CD4-positive, alpha-beta T cell treated with Interferon gamma for 1 hour (primary cell): ENCODE measurements around the gene LDB3.

Source experiments
- DNase-seq: peaks from one replicate; pipeline ENCODE4 v3.0.0-alpha.2; 2020

Gene LDB3

GRCh38 chr10:86708068-86708782 lies 39.9 kb downstream of the LDB3 start:
- DNase-seq = no peak

DNA sequence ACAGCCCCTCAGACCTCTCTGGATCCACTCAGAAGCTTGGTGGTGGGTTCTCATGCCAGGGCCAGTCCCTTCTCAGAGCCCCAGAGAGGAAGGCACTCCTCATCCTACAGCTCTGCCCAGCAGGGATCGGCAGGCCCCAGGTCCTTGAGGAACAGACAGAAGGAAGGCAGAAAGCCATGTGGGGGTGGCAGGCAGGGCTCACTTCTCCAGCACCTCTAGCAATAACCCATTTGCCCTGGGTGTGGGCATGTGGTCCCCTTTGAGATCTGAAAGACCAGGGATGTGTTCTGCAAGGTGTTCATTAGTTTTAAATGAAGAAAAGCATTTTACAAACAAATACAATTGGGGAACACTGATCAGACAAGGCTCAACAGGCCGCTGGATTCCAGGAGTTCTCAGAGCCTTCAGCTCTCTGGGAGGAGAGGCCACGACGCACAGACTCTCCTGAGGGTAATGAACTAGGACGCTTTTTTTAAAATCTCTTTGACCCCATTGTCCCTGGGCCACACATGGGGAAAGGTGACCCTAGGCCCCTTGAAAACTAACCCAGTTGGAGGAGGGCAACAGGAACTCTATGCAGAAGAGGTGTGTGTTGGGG lies 40.6 kb downstream of the LDB3 start:
- no peak for DNase-seq

GRCh38 chr10:86709396-86710185 lies 41.3 kb downstream of the LDB3 start:
- no peak for DNase-seq

GRCh38 chr10:86710987-86711512 lies 42.7 kb downstream of the LDB3 start:
- peak; percentile 85 for DNase-seq

DNA sequence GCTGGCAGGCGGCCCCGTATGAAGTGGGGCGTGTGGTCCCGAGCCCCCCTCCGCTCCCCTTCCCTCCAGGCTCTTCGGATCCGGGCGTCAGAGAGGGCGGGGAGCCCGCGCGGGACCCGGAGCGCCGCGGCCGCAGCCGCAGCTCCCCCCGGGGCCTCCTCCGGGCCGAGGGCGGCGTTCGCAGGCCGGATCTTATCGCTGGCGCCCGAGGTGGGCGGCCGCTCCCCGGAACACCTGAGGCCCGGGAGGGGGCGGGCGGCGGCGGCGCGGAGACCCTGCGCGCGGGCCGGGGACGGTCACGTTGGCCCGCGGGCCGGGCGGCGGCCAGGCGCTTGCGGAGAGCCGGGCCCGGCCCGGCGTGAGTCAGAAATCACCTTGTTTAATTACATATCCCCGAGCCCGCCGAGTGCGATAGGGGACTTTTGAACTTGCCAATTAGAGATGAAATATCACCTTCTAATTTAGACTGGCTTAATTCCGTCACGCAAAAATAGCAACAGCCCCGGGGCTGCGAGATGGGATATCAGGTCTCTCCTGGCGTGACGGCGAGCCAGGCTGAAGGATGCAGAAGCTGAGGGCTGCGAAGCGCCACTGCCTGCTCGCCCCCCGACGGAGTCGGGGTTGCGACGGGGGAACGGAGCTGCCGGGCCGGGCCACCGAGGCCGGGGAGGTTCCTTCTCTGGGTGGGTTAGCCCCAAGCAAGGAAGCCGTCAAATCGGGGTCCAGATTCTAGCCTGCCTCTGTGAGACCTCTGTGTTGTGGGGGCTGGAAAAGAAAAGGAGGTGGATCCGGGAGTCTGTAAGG lies 43.4 kb downstream of the LDB3 start:
- DNase-seq = peak; percentile 11

DNA sequence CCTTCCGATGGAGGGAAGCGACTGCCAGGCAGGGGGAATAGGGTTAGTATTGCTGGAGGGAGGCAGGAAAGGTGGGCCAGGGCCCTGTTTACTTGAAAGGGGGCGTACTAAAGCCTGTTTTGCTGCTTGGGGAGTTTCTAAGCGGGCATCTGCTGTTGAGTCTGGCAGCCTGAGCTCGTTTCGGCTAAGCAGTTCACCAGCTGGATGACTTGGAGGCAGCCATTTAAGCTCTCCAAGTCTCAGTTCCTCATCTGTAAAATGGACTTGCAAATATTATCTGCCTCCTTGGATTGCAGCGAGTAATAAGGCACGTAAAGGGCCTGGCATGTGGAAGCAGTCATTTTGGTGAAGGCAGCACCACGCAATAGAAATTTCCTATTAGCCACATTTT lies 44.0 kb downstream of the LDB3 start:
- DNase-seq = no peak

DNA sequence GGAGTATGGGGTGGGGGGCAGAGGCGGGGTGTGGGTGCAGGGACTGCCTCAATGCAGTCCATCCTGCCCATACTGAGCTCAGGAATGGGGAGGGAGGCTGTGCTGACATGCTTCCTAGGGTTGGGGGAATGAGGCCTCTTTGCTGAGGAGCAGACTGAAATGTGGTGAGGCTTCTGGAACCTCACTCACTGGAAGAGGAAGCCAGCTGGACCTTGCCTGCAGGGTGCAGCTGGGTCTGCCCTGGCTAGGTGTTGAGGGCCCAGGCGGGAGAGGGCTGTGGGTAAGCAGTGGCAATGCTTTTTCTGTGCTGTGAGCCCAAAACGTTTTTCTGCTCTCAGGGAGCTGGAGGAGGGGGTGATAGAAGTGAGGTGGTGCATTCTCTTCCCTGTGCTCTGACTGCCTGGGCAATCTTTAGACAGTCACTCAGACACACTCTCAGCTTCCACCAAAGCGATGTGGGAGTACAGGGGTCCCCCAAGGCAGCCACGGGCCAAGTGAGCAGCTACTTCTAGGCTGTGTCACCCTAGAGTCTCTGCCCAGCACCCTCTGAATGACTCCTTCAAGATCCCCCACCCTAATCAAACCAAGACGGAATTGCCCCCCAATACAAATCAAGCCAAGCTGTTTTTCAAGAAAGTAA lies 47.0 kb downstream of the LDB3 start:
- no peak for DNase-seq

GRCh38 chr10:86715836-86716235 lies 47.5 kb downstream of the LDB3 start:
- DNase-seq = no peak

DNA sequence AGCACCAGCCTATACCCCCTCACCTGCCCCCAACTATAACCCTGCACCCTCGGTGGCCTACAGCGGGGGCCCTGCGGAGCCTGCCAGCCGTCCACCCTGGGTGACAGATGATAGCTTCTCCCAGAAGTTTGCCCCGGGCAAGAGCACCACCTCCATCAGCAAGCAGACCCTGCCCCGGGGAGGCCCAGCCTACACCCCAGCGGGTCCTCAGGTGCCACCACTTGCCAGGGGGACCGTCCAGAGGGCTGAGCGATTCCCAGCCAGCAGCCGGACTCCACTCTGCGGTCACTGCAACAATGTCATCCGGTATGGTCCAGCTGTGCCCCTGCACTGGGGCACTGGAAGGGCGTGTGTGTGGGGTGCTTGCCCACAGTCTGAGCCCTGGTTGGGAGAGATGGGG lies 48.2 kb downstream of the LDB3 start:
- no peak for DNase-seq

DNA sequence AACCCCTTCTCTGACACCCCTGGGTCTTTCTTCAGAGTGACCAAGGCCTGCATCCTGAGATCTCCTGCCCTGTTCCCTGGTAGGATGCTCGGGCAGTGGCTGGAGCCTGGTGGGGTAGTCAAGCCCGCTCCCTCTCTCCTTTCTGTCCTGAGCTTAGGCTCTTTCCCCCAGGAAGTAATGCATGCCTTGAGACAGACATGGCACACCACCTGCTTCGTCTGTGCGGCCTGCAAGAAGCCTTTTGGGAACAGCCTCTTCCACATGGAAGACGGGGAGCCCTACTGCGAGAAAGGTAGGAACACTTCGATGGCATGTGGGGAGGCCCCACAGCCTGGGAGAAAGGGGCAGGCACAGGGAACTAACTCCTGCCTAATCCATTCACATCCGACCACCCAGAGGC lies 50.2 kb downstream of the LDB3 start:
- DNase-seq = no peak

- no peak for DNase-seq
Observed at GRCh38 chr10:86721232-86721631, 52.9 kb downstream of the LDB3 start.

- DNase-seq = no peak
Observed at GRCh38 chr10:86723009-86723408, 54.7 kb downstream of the LDB3 start.

- DNase-seq = no peak
Observed at GRCh38 chr10:86724445-86724844, 56.1 kb downstream of the LDB3 start.

DNA sequence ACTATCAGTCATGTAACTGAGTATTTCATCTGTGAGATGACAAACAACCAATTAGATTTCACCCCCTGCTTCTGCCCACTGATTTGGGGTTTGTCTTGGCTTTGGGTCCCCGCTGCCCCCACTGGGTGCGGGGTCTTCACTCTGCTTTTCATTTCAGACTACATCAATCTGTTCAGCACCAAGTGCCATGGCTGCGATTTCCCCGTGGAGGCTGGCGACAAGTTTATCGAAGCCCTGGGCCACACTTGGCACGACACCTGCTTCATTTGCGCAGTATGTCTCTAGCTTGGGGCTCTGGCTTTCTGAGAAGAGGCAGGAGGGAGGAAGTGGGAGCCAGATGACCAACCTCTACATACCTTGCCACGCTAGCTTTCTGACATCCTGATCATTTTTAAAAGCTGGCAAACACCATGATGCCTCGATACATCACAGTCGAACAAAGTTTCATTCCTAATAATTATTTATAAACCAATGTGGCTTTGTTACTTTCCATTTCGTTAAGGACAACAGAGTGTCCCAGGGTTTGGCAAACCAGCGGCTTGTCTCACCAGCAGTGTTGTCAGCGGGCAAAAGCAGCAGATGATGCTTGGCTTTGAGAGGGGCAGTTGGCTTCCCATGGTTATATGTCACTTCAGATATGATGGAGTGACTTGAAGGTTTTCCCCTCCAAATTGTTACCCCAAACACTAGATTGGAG lies 57.8 kb downstream of the LDB3 start:
- no peak for DNase-seq

DNA sequence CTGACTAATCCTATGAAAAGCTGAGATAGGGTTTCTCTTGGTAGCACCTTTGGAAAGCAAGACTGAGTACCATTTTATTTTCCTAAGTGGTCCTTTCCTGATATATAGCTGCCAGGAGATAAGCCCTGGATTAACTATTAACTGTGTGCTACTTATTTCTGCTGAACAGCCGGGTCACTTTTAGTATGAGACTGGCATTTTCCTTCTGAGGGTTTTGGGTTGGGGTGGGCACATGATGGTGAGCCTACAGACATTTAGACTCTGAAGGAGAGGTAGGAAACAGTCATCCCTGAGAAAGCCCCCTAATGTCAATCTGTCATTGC lies 58.3 kb downstream of the LDB3 start:
- no peak for DNase-seq

DNA sequence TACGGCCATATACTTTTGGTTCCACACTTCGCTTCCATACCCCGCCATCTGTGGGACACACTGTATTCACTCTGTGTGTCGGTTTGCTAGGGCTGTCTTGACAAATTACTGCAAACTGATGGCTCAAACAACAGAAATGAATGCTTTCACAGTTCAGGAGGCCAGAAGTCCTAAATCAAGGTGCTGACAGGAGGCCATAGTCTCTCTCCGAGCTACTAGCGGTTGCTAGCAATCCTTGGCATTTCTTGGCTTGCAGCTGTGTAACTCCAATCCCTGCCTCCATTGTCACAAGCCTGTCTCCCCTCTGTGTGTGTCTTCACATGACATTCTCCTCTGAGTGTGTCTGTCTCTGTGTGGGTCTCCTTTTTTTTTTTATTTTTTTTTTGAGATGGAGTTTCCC lies 59.2 kb downstream of the LDB3 start:
- DNase-seq = no peak

DNA sequence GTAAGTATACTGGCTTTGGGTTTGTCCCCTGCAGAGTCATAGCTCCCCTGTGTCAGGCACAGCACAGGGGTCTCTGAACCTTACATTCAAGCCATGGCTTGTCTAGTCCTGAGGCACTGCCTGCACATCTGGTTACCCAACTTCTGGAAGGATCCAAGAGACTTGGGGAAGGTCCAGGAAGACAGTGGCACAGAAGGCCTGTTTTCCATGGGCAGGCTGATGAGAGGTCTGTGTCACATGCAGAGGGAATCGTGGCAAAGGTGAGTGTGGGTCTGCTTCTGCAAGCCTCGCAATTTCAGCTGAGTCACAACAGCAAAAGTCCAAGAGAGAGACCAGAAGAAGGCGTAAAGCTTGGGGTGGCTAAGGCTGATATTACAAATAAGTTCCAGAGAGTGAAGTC lies 59.7 kb downstream of the LDB3 start:
- no peak for DNase-seq

GRCh38 chr10:86729677-86730076 lies 61.4 kb downstream of the LDB3 start:
- DNase-seq = no peak

GRCh38 chr10:86730227-86730626 lies 61.9 kb downstream of the LDB3 start:
- no peak for DNase-seq

DNA sequence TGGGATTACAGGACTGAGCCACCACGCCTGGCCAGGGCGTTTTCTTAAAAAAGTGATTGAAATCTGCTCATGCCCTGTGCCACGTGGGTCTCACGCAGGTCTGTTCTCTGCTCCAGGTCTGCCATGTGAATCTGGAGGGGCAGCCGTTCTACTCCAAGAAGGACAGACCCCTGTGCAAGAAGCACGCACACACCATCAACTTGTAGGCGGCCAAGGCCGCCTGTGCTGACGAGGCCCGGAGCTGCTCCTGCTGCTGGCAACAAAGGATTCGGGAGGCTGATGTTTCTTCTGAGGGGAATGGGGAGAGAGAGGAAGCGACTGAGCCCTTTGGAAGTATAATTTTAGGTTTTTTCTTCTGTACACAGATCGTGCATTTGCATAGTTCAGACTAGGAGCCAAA lies 64.5 kb downstream of the LDB3 start:
- DNase-seq = no peak

- no peak for DNase-seq
Observed at GRCh38 chr10:86733260-86733671, 65.0 kb downstream of the LDB3 start.
